A549 (cell line): Measurements from ENCODE around the gene NREP. TPM values are rescaled to one million over a fixed set of nuclear protein-coding genes. Genes with fewer than 3 reads are reported as not detected.

Source experiments
- ATAC-seq, 2 experiments: fragments of 200-7000 bp in 1 of 2; fragments of >200 bp in 1 of 2; cut with Nextera tagmentation in 1 of 2; cut with Tn5 transposase in 1 of 2; 3 replicates each; pipeline versions ENCODE4 v1.8.0 to v1.9.1; 2018 to 2020; ENCODE audit warnings: mild to moderate bottlenecking in 1 of 2, moderate library complexity in 1 of 2
- CTCF ChIA-PET: fragments of 300-600 bp; sonication (Branson Sonifier 250); formaldehyde crosslinking; extraction: SDS; loops from one replicate; lab custom pipeline; 2021; ENCODE audit warnings: antibody characterized with exemption, inconsistent platforms; lab: Yijun Ruan, JAX
- POLR2A ChIA-PET: fragments of 350-600 bp; formaldehyde crosslinking; extraction: SDS; loops from one replicate; lab custom pipeline; 2021; ENCODE audit warnings: antibody characterized with exemption, inconsistent platforms; lab: Yijun Ruan, JAX
- DNase-seq, 2 experiments: peaks; one replicate each; pipeline versions ENCODE4 v3.0.0 to v3.0.0-alpha.2; 2011 to 2016; ENCODE audit warnings: low read depth in 1 of 2, low spot score in 1 of 2
- FAIRE-seq: peaks from 2 replicates; lab custom pipeline; 2011; peaks lifted over from hg19 to GRCh38; lab: Jason Lieb, UNC
- H3K27ac ChIP-seq, 2 experiments: fragments of >200 bp; sonication (Bioruptor Twin); formaldehyde crosslinking; 3 replicates each; pipeline ENCODE4 v1.5.1; 2016 to 2017
- H3K4me1 ChIP-seq: fragments of >200 bp; sonication (Bioruptor Twin); formaldehyde crosslinking; 3 replicates; pipeline ENCODE4 v1.6.1; 2016
- H3K4me2 ChIP-seq: fragments of >200 bp; sonication (Bioruptor Twin); formaldehyde crosslinking; 3 replicates; pipeline ENCODE4 v1.6.1; 2016
- H3K4me3 ChIP-seq: fragments of >200 bp; sonication (Bioruptor Twin); formaldehyde crosslinking; 3 replicates; pipeline ENCODE4 v1.5.1; 2016
- H3K9me3 ChIP-seq: fragments of >200 bp; sonication (Bioruptor Twin); formaldehyde crosslinking; 3 replicates; pipeline ENCODE4 v1.6.1; 2016
- CBX8 ChIP-seq: fragments of 200-600 bp; sonication (generic); IDR thresholded peaks from 2 replicates; pipeline ENCODE4 v1.6.1; 2016
- CHD4 ChIP-seq: fragments of 200-600 bp; sonication (generic); IDR thresholded peaks from 2 replicates; pipeline ENCODE4 v1.6.1; 2016; ENCODE audit warnings: antibody characterized with exemption, mild to moderate bottlenecking, borderline replicate concordance
- EP300 ChIP-seq, 2 experiments: fragments of >200 bp; sonication (Bioruptor Twin); formaldehyde crosslinking; IDR thresholded peaks; 2 replicates in 1 of 2; 3 replicates in 1 of 2; pipeline ENCODE4 v1.6.1; 2016 to 2017
- FOSL2 ChIP-seq, 2 experiments: fragments of 450-650 bp in 1 of 2; fragments of >200 bp in 1 of 2; sonication (Bioruptor Twin) in 1 of 2; formaldehyde crosslinking; IDR thresholded peaks; 2 replicates each; pipeline versions ENCODE4 v1.5.0 to v1.6.1; 2016 to 2020; ENCODE audit warnings: mild to moderate bottlenecking in 1 of 2, moderate library complexity in 1 of 2
- GATA3 ChIP-seq: IDR thresholded peaks from 2 replicates; pipeline ENCODE4 v1.6.1; 2012; ENCODE audit warnings: borderline replicate concordance
- JUNB ChIP-seq: fragments of >200 bp; sonication (Bioruptor Twin); formaldehyde crosslinking; IDR thresholded peaks from 2 replicates; pipeline ENCODE4 v1.6.1; 2016
- KDM1A ChIP-seq: fragments of 200-600 bp; sonication (generic); IDR thresholded peaks from 2 replicates; pipeline ENCODE4 v1.6.1; 2016; ENCODE audit warnings: low read depth, mild to moderate bottlenecking
- MAZ ChIP-seq: fragments of 150-350 bp; IDR thresholded peaks from 2 replicates; pipeline ENCODE4 v1.6.1; 2014; ENCODE audit warnings: antibody characterized with exemption, low read depth, low read length, borderline replicate concordance
- MYC ChIP-seq: IDR thresholded peaks from 2 replicates; pipeline ENCODE4 v1.6.1; 2012; ENCODE audit warnings: mild to moderate bottlenecking, inconsistent platforms, low read length, improper control_type of control experiment, borderline replicate concordance
- NR3C1 ChIP-seq: fragments of >200 bp; sonication (Bioruptor Twin); formaldehyde crosslinking; IDR thresholded peaks from 3 replicates; pipeline ENCODE4 v1.6.1; 2017
- POLR2AphosphoS2 ChIP-seq: conservative IDR thresholded peaks from 2 replicates; pipeline ENCODE4 v1.6.1; 2012; ENCODE audit warnings: low read length, improper control_type of control experiment, inconsistent platforms
- RAD21 ChIP-seq, 2 experiments: fragments of >200 bp in 1 of 2; sonication (Bioruptor Twin) in 1 of 2; formaldehyde crosslinking in 1 of 2; IDR thresholded peaks in 1 of 2; conservative IDR thresholded peaks in 1 of 2; 2 replicates in 1 of 2; 3 replicates in 1 of 2; pipeline ENCODE4 v1.6.1; 2012 to 2018; ENCODE audit warnings: inconsistent platforms in 1 of 2
- RARB ChIP-seq: fragments of 250-450 bp; sonication (Bioruptor Pico); IDR thresholded peaks from 2 replicates; pipeline ENCODE4 v1.8.0; 2021; ENCODE audit warnings: mild to moderate bottlenecking, moderate library complexity
- SMC3 ChIP-seq: fragments of >200 bp; sonication (Bioruptor Twin); formaldehyde crosslinking; IDR thresholded peaks from 3 replicates; pipeline ENCODE4 v1.6.1; 2018; ENCODE audit warnings: inconsistent platforms
- TP53 ChIP-seq: fragments of 250-450 bp; sonication (Bioruptor Pico); IDR thresholded peaks from 2 replicates; pipeline ENCODE4 v1.5.0; 2021; ENCODE audit warnings: mild to moderate bottlenecking, moderate library complexity
- WGBS: methylation state at CpG from one replicate; pipeline ENCODE4 v1.1.6; 2017; ENCODE audit errors: missing lambda C conversion rate; 5-methylcytosine and 5-hydroxymethylcytosine counted together
- polyA plus RNA-seq, 4 experiments: library from polyadenylated mRNA; depleted of rRNA in 3 of 4; stranded (reverse); fragments of >200 nt; fragmentation: RNase III in 1 of 4; extraction: RNeasy Plus Mini Kit Qiagen cat#74134 plus additional on column Dnase treatment in 1 of 4; gene quantifications; 2 replicates in 3 of 4; 3 replicates in 1 of 4; pipeline ENCODE4 v1.2.3, GENCODE V29; 2011 to 2017
- TF ChIP-seq, protein P1 (sequence below): fragments of 250-450 bp; sonication (Bioruptor Pico); IDR thresholded peaks from 2 replicates; pipeline ENCODE4 v1.5.0; 2021; ENCODE audit warnings: mild to moderate bottlenecking, moderate library complexity, borderline replicate concordance
- TF ChIP-seq, protein P2 (sequence below): fragments of 250-450 bp; sonication (Bioruptor Pico); IDR thresholded peaks from 2 replicates; pipeline ENCODE4 v1.5.0; 2020; ENCODE audit warnings: low read depth, mild to moderate bottlenecking, moderate library complexity

NREP gene
- polyA plus RNA-seq, 2 of the 4 experiments (the other 2 are of a cell fraction), result 8.7 to 28.1 TPM

DNA sequence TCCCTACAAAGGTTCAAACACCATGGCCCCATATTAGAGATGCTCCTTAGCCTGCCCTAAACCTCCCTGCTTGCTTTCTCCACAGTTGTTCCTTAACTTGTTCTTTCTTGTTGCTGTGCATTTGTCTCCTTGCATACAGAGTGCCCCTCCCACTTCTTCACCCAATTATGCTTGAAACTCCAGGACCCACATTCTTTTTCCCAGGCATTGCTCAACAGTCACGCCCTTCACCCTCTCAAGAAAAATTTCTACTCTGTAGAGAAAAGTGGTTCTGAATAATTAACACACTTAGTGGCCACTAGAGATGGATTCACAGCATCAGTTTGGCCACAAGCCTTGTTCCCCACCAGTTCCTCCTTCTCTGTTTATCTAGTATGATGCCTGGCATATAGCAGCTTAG lies 57.7 kb downstream of the NREP start:
- no peak for ATAC-seq
- H3K27ac ChIP-seq, result no peak overlapping the region
- CTCF ChIA-PET, result interaction anchor here (1.2 to 1.9 kb wide), 3 partner anchors 148 to 168 kb away, joined by 4 to 5 read pairs (median 5); no protein-coding TSS in a partner anchor
- H3K4me2 ChIP-seq, result no peak overlapping the region
- H3K9me3 ChIP-seq, result no peaks in the 10 kb centered on the region
- peaks cover 4% of the 10 kb centered on the region; the same call in 2 of the 3 replicates for H3K4me1 ChIP-seq
- WGBS, result 27% methylated on average over 1 of the region's 1 CpG
- TF ChIP-seq KDM1A, result no peak
- no peak for TF ChIP-seq NR3C1
- TF ChIP-seq CBX8, result no peak
- TF ChIP-seq, protein P1, sequence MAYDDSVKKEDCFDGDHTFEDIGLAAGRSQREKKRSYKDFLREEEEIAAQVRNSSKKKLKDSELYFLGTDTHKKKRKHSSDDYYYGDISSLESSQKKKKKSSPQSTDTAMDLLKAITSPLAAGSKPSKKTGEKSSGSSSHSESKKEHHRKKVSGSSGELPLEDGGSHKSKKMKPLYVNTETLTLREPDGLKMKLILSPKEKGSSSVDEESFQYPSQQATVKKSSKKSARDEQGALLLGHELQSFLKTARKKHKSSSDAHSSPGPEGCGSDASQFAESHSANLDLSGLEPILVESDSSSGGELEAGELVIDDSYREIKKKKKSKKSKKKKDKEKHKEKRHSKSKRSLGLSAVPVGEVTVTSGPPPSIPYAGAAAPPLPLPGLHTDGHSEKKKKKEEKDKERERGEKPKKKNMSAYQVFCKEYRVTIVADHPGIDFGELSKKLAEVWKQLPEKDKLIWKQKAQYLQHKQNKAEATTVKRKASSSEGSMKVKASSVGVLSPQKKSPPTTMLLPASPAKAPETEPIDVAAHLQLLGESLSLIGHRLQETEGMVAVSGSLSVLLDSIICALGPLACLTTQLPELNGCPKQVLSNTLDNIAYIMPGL (CRISPR knock-in tag), result no peak
- TF ChIP-seq, all 56 proteins: peak for 0
- no peak overlapping the region for H3K4me3 ChIP-seq
- no peak for FAIRE-seq
- DNase-seq, result no peak
- POLR2A ChIA-PET, result no interaction called here

DNA sequence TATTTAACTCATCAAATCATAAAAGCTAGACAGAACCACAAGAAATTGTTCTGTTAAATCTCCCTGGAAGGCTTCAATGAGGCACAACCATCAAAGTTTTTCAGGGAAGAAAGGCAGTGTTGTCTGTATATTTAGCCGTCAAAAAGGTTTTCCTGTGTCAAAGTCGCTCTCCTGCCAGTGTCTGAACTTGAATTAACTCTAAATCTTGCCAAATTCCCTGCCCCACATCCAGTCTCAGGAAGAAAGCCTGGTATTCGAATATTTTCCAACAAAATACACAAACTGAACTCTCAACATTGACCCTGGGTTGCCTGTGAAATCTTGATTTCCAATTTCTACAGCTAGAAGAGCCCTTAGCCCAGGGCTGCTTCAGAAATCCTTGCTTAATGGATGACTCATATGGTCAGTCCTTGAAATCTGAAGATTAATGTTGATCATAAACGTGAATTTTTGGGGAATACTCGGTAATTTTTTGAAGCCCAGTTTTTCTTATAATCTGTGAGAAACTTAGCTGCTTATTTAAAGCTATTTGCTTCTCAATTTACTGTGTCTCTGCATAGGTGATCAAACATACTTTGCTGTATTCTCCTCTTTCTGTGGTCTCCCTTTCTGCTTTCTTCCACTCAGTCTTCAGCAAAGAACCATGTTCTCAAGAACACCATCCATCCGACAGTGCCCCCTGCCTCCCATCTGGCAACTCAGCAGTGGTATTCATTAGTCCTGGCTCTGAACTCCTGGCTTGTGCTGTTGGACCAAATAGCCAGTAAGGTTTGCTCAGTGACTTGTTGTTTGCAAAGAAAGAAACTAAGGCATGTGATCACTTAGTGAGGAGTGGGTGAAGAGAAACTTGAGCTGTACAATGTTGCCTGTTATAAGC lies 58.9 kb downstream of the NREP start:
- 58% methylated on average over 6 of the region's 6 CpGs for WGBS
- Histone ChIP-seq H3K4me2 (no peak overlapping the region), H3K4me3 (no peak overlapping the region), H3K9me3 (no peaks in the 10 kb centered on the region), H3K27ac (no peak overlapping the region), H3K4me1 (peaks cover 11% of the 10 kb centered on the region; the same call in 2 of the 3 replicates)
- DNase-seq (peak in 1 of 2 experiments; percentile 33), ATAC-seq (peak; percentile 63 to 81; a peak in 3 of 6 replicates), FAIRE-seq (no peak)
- ChIA-PET CTCF (interaction anchor here (1.2 to 1.9 kb wide), 3 partner anchors 146 to 167 kb away, joined by 4 to 5 read pairs (median 5); no protein-coding TSS in a partner anchor), POLR2A (no interaction called here)
- TF ChIP-seq MAZ (no peak), RAD21 (conservative IDR thresholded peaks at IDR 0.05 in 1 of 2, IDR thresholded peaks at IDR 0.05 in 1 of 2) (peak; percentile 31; a peak in 3 of 5 replicates), SMC3 (0 out of 3 replicates have a peak, but pooled peaks have one; percentile 32), EP300 (IDR thresholded peaks at IDR 0.05) (no peak), GATA3 (no peak), JUNB (no peak), KDM1A (no peak), TP53 (CRISPR knock-in tag) (no peak), MYC (no peak), RARB (CRISPR knock-in tag) (no peak), POLR2AphosphoS2 (no peak), FOSL2 (IDR thresholded peaks at IDR 0.05) (no peak), FOSL2 (CRISPR knock-in tag; IDR thresholded peaks at IDR 0.05) (peak; percentile 46; the same call in 1 of the 2 replicates), CHD4 (no peak)
- TF ChIP-seq, protein P2, sequence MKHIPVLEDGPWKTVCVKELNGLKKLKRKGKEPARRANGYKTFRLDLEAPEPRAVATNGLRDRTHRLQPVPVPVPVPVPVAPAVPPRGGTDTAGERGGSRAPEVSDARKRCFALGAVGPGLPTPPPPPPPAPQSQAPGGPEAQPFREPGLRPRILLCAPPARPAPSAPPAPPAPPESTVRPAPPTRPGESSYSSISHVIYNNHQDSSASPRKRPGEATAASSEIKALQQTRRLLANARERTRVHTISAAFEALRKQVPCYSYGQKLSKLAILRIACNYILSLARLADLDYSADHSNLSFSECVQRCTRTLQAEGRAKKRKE (CRISPR knock-in tag), result no peak
- TF ChIP-seq, protein P1 (CRISPR knock-in tag), result no peak
